Caco-2 (cell line): ENCODE measurements around the gene MAMLD1. TPM values are rescaled to one million over a fixed set of nuclear protein-coding genes. Genes with fewer than 3 reads are reported as not detected.

Experiments used
- BruUV-seq: library from RNA; stranded (reverse); fragments of 400-500 nt; replicated peaks from 2 replicates; lab custom pipeline; 2021; lab: Mats Ljungman, UMichigan
- CTCF ChIA-PET: fragments of 300-600 bp; sonication (Branson Sonifier 250); formaldehyde crosslinking; loops from one replicate; lab custom pipeline; 2022; ENCODE audit warnings: antibody characterized with exemption; lab: Charles Lee
- POLR2A ChIA-PET: fragments of 300-600 bp; sonication (Branson Sonifier 250); formaldehyde crosslinking; loops from one replicate; lab custom pipeline; 2022; ENCODE audit warnings: antibody characterized with exemption; lab: Charles Lee
- DNase-seq, 2 experiments: peaks; one replicate each; pipeline versions ENCODE4 v3.0.0 to v3.0.0-alpha.2; 2020 to 2022
- H3K27me3 ChIP-seq: replicated peaks from 2 replicates; pipeline ENCODE4 v1.6.0; 2011; ENCODE audit warnings: low read length; ENCODE audit not compliant: control insufficient read depth, insufficient read depth
- H3K36me3 ChIP-seq: 2 replicates; pipeline ENCODE4 v1.5.1; 2011; ENCODE audit warnings: low read length; ENCODE audit not compliant: control insufficient read depth, insufficient read depth
- H3K4me1 ChIP-seq: fragments of 250-450 bp; sonication (Bioruptor Pico); 2 replicates; pipeline ENCODE4 v1.5.1; 2020; ENCODE audit warnings: mild to moderate bottlenecking
- H3K4me3 ChIP-seq: 2 replicates; pipeline ENCODE4 v1.5.1; 2011; ENCODE audit warnings: low read depth, mild to moderate bottlenecking, control low read depth, low read length
- H3K9me3 ChIP-seq: fragments of 250-450 bp; sonication (Bioruptor Pico); 2 replicates; pipeline ENCODE4 v1.5.1; 2020; ENCODE audit warnings: mild to moderate bottlenecking, moderate library complexity
- H3K27ac Mint-ChIP-seq: one replicate; pipeline ENCODE4 v1.8.0; 2022; ENCODE audit warnings: mixed read lengths; ENCODE audit not compliant: unreplicated experiment
- H3K27me3 Mint-ChIP-seq: one replicate; pipeline ENCODE4 v1.8.0; 2022; ENCODE audit warnings: mixed read lengths; ENCODE audit not compliant: insufficient read depth, unreplicated experiment
- H3K36me3 Mint-ChIP-seq: one replicate; pipeline ENCODE4 v1.8.0; 2022; ENCODE audit warnings: mild to moderate bottlenecking, mixed read lengths; ENCODE audit not compliant: insufficient read depth, unreplicated experiment
- H3K4me1 Mint-ChIP-seq: one replicate; pipeline ENCODE4 v1.8.0; 2022; ENCODE audit warnings: low read depth, mixed read lengths; ENCODE audit not compliant: unreplicated experiment
- H3K4me3 Mint-ChIP-seq: one replicate; pipeline ENCODE4 v1.8.0; 2022; ENCODE audit warnings: mild to moderate bottlenecking, moderate library complexity, mixed read lengths; ENCODE audit not compliant: unreplicated experiment
- H3K9me3 Mint-ChIP-seq: one replicate; pipeline ENCODE4 v1.8.0; 2022; ENCODE audit warnings: mixed read lengths; ENCODE audit not compliant: unreplicated experiment
- CTCF ChIP-seq, 2 experiments: fragments of 200-600 bp in 1 of 2; IDR thresholded peaks; 1 replicate in 1 of 2; 2 replicates in 1 of 2; pipeline versions ENCODE4 v1.5.1 to v1.8.0; 2011 to 2022; ENCODE audit warnings: antibody characterized with exemption in 1 of 2, control low read depth in 1 of 2, inconsistent platforms in 1 of 2, low read depth in 1 of 2, low read length in 1 of 2, mild to moderate bottlenecking in 1 of 2, moderate library complexity in 1 of 2; ENCODE audit not compliant: insufficient read depth in 1 of 2, severe bottlenecking in 1 of 2, unreplicated experiment in 1 of 2
- intact Hi-C: fragments of 100-400 bp; cut with micrococcal nuclease; formaldehyde crosslinking; loops from one replicate; pipeline ENCODE4 v1.10.0; 2022; ENCODE audit not compliant: unreplicated experiment
- total RNA-seq: library from RNA; stranded (reverse); gene quantifications from 2 replicates; pipeline ENCODE4 v1.2.3, GENCODE V29; 2022

MAMLD1 gene
- total RNA-seq, 1 experiment from 2014 or later: not detected

GRCh38 chrX:150459196-150459595, 96.1 kb downstream of the MAMLD1 start:
- H3K36me3 Mint-ChIP-seq: no peaks in the 10 kb centered on the region
- no TSS peak for BruUV-seq

GRCh38 chrX:150460063-150460462, 96.9 kb downstream of the MAMLD1 start:
- POLR2A ChIA-PET: no interaction called here
- intact Hi-C loops: no loop called here
- no peak overlapping the region for H3K4me3 Mint-ChIP-seq
- Histone ChIP-seq H3K27me3 (no peaks in the 10 kb centered on the region), H3K4me1 (no peaks in the 10 kb centered on the region), H3K9me3 (no peaks in the 10 kb centered on the region), H3K4me3 (no peak overlapping the region), H3K36me3 (no peaks in the 10 kb centered on the region)
- DNase-seq: no peak
- peaks cover 4% of the 10 kb centered on the region for H3K27me3 Mint-ChIP-seq
- H3K9me3 Mint-ChIP-seq: no peaks in the 10 kb centered on the region
- H3K4me1 Mint-ChIP-seq: no peaks in the 10 kb centered on the region
- no peak for TF ChIP-seq CTCF (IDR thresholded peaks at IDR 0.05; ENCODE audit: insufficient read depth in 1 of 2, low read depth in 1 of 2, low read length in 1 of 2, severe bottlenecking in 1 of 2, unreplicated experiment in 1 of 2)
- no peak overlapping the region for H3K27ac Mint-ChIP-seq
- CTCF ChIA-PET: no interaction called here
- no peaks in the 10 kb centered on the region for H3K36me3 Mint-ChIP-seq
- no TSS peak for BruUV-seq

More at GRCh38 chrX:150459196-150459595, 96.1 kb downstream of the MAMLD1 start:
- peaks cover 7% of the 10 kb centered on the region for H3K27me3 Mint-ChIP-seq
- no peak overlapping the region for H3K4me3 Mint-ChIP-seq
- no peak overlapping the region for H3K4me3 ChIP-seq
- CTCF ChIA-PET: no interaction called here
- no peaks in the 10 kb centered on the region for H3K4me1 ChIP-seq
- POLR2A ChIA-PET: no interaction called here
- intact Hi-C loops: no loop called here
- TF ChIP-seq CTCF (IDR thresholded peaks at IDR 0.05; ENCODE audit: insufficient read depth in 1 of 2, low read depth in 1 of 2, low read length in 1 of 2, severe bottlenecking in 1 of 2, unreplicated experiment in 1 of 2): no peak
- no peak overlapping the region for H3K27ac Mint-ChIP-seq
- no peaks in the 10 kb centered on the region for H3K4me1 Mint-ChIP-seq
- no peaks in the 10 kb centered on the region for H3K9me3 Mint-ChIP-seq
- no peaks in the 10 kb centered on the region for H3K36me3 ChIP-seq
- no peaks in the 10 kb centered on the region for H3K9me3 ChIP-seq
- no peak for DNase-seq
- no peaks in the 10 kb centered on the region for H3K27me3 ChIP-seq

GRCh38 chrX:150460781-150461180, 97.7 kb downstream of the MAMLD1 start:
- no peak for DNase-seq
- Histone ChIP-seq H3K4me1 (no peaks in the 10 kb centered on the region), H3K9me3 (no peaks in the 10 kb centered on the region), H3K36me3 (no peaks in the 10 kb centered on the region), H3K27me3 (no peaks in the 10 kb centered on the region), H3K4me3 (no peak overlapping the region)
- H3K27ac Mint-ChIP-seq: no peak overlapping the region
- POLR2A ChIA-PET: no interaction called here
- no peaks in the 10 kb centered on the region for H3K9me3 Mint-ChIP-seq
- CTCF ChIA-PET: no interaction called here
- H3K4me1 Mint-ChIP-seq: no peaks in the 10 kb centered on the region
- no peak overlapping the region for H3K4me3 Mint-ChIP-seq
- H3K36me3 Mint-ChIP-seq: no peaks in the 10 kb centered on the region
- no peak for TF ChIP-seq CTCF (IDR thresholded peaks at IDR 0.05; ENCODE audit: insufficient read depth in 1 of 2, low read depth in 1 of 2, low read length in 1 of 2, severe bottlenecking in 1 of 2, unreplicated experiment in 1 of 2)
- peaks cover 10% of the 10 kb centered on the region for H3K27me3 Mint-ChIP-seq
- intact Hi-C loops: no loop called here
- no TSS peak for BruUV-seq
